Loucy (cell line): ENCODE measurements around the gene CCDC12.

ENCODE experiments used
- EZH2phosphoT487 ChIP-seq: fragments of 200-600 bp; IDR thresholded peaks from 2 replicates; pipeline ENCODE4 v1.6.1; 2018; ENCODE audit warnings: antibody characterized with exemption, mild to moderate bottlenecking, moderate library complexity, borderline replicate concordance
- TF ChIP-seq, protein P1 (sequence below): fragments of 200-600 bp; sonication (generic); conservative IDR thresholded peaks from 2 replicates; pipeline ENCODE4 v1.5.1; 2014; ENCODE audit warnings: mild to moderate bottlenecking, antibody characterized with exemption, low read length

GRCh38 chr3:46958467-46959160 lies 17.9 kb downstream of the CCDC12 start:
- TF ChIP-seq, protein P1, sequence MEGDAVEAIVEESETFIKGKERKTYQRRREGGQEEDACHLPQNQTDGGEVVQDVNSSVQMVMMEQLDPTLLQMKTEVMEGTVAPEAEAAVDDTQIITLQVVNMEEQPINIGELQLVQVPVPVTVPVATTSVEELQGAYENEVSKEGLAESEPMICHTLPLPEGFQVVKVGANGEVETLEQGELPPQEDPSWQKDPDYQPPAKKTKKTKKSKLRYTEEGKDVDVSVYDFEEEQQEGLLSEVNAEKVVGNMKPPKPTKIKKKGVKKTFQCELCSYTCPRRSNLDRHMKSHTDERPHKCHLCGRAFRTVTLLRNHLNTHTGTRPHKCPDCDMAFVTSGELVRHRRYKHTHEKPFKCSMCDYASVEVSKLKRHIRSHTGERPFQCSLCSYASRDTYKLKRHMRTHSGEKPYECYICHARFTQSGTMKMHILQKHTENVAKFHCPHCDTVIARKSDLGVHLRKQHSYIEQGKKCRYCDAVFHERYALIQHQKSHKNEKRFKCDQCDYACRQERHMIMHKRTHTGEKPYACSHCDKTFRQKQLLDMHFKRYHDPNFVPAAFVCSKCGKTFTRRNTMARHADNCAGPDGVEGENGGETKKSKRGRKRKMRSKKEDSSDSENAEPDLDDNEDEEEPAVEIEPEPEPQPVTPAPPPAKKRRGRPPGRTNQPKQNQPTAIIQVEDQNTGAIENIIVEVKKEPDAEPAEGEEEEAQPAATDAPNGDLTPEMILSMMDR: no peak
- no peak for TF ChIP-seq EZH2phosphoT487
